ES-I3 (cell line): ENCODE data around the gene TMEM214.

Experiments
- H3K36me3 ChIP-seq: 2 replicates; pipeline ENCODE4 v1.6.1; 2013; ENCODE audit warnings: mild to moderate bottlenecking, low read length, control low read depth, moderate library complexity; ENCODE audit not compliant: insufficient read depth
- H3K4me1 ChIP-seq: 2 replicates; pipeline ENCODE4 v1.6.1; 2013; ENCODE audit warnings: mild to moderate bottlenecking, control low read depth, low read length; ENCODE audit not compliant: insufficient read depth
- H3K9ac ChIP-seq: 2 replicates; pipeline ENCODE4 v1.6.1; 2013; ENCODE audit warnings: low read depth, mild to moderate bottlenecking, low read length, moderate library complexity
- H3K9me3 ChIP-seq: 2 replicates; pipeline ENCODE4 v1.6.1; 2013; ENCODE audit warnings: mild to moderate bottlenecking, low read length, moderate library complexity; ENCODE audit not compliant: control insufficient read depth, insufficient read depth

Gene TMEM214

DNA sequence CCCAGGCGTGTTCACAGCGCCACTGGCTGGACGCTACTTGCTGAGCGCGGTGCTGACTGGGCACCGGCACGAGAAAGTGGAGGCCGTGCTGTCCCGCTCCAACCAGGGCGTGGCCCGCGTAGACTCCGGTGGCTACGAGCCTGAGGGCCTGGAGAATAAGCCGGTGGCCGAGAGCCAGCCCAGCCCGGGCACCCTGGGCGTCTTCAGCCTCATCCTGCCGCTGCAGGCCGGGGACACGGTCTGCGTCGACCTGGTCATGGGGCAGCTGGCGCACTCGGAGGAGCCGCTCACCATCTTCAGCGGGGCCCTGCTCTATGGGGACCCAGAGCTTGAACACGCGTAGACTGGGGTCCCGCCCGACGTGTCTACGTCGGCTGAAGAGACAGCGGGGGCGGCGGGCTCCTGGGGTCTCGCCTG, 52.9 kb downstream of the TMEM214 start:
- no peaks in the 10 kb centered on the region for H3K36me3 ChIP-seq
- peaks cover 4% of the 10 kb centered on the region; the same call in 1 of the 2 replicates for H3K4me1 ChIP-seq
- no peaks in the 10 kb centered on the region for H3K9me3 ChIP-seq
- H3K9ac ChIP-seq, result peak overlapping the region; percentile 85

DNA sequence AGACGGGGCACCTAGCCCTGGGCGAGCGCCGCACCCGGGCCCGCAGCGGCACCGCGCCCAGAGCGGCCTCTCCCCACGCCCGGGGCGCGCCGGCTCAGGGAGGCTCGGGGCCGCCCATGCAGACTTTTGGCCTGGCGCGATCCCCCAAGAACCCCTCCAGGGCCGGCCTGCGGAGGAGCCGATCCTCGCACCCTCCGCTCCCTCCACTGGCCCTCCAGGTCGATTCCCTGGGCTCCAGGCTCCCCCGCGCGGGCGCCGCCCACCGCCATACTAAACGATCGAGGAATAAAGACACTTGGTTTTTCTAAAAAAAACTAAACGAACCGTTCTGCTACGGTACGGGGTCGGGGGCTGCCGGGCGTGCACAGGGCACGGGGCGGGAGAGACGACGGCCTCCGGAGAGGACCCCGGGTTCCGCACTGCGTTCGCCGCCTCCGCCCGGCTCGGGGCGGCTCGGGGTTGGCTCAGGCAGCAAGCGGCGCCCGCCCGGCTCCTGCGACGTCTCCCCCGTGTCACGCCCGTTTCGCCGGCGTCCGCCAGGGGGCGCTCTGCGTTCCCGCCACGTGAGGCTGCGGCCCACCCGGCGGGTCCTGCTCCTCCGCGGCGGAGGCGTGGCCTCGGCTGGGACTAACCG, 53.4 kb downstream of the TMEM214 start:
- Histone ChIP-seq H3K4me1 (peaks cover 4% of the 10 kb centered on the region; the same call in 1 of the 2 replicates), H3K36me3 (no peaks in the 10 kb centered on the region), H3K9me3 (no peaks in the 10 kb centered on the region), H3K9ac (peak overlapping the region; percentile 85)

DNA sequence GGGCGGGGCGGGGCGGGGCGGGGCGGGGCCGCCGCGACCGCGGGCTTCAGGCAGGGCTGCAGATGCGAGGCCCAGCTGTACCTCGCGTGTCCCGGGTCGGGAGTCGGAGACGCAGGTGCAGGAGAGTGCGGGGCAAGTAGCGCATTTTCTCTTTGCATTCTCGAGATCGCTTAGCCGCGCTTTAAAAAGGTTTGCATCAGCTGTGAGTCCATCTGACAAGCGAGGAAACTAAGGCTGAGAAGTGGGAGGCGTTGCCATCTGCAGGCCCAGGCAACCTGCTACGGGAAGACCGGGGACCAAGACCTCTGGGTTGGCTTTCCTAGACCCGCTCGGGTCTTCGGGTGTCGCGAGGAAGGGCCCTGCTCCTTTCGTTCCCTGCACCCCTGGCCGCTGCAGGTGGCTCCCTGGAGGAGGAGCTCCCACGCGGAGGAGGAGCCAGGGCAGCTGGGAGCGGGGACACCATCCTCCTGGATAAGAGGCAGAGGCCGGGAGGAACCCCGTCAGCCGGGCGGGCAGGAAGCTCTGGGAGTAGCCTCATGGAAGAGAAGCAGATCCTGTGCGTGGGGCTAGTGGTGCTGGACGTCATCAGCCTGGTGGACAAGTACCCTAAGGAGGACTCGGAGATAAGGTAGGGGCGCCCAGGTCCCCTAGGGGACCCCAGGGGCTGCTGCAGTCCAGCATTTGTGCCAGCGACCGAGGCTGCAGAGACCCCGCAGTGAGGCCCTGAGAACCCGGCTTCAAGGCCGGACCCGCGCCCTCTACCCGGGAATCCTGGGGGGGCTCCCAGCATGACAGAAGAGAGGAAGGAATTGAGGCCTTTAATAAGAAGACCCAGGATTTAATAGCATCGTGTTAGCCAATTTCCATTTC, 54.2 kb downstream of the TMEM214 start, which contains the start of gene KHK:
TSS of gene KHK (plus strand) at position 49 of the 870 bp plus-strand sequence. CDS start at position 537, 488 bp downstream.
- Histone ChIP-seq H3K36me3 (no peaks in the 10 kb centered on the region), H3K9me3 (no peaks in the 10 kb centered on the region), H3K9ac (peak within 1 kb of the TSS; percentile 85), H3K4me1 (no peaks in the 10 kb centered on the region; the same call in 1 of the 2 replicates)

DNA sequence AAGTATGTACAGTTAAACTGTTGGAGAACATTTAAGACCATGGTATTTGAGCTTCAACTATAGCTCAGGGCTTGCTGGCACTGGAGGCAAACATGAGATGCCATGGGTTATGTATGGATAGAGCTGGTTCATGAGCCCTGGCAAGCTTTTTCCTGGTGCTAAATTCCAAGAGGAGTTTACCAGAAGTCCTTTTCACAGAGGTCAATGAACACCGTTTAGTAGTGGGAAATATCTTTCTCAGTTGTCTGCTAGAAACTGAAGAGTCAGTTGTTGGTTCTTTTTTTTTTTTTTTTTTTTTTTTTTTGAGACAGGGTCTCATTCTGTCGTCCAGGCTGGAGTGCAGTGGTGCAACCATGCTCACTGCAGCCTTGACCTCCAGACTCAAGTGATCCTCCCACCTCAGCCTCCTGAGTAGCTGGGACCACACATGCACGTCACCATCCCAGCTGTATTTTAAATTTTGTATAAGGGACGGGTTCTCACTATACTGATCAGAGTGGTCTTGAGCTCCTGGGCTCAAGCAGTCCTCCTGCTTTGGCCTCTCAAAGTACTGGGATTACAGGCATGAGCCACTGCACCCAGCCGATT, 55.2 kb downstream of the TMEM214 start:
- H3K9ac ChIP-seq, result no peak overlapping the region
- H3K9me3 ChIP-seq, result no peaks in the 10 kb centered on the region
- peaks cover 1% of the 10 kb centered on the region; the same call in 1 of the 2 replicates for H3K4me1 ChIP-seq
- no peaks in the 10 kb centered on the region for H3K36me3 ChIP-seq

DNA sequence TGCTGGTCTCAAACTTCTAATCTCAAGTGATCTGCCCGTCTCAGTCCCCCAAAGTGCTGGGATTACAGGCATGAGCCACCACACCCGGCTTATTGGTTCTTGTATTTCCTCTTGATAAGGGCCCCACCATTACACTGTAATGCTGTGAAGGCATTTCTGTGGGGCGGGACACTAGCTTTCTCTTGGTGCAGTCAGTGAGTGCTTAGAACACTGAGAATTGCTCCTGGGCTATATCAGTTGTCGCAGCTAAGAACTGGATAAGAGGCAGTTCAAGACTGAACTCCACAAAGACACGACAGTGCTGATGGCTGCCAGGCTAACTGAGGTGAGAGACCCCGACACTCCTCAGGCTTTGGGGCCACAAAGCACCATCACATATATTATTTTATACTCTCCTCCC, 55.9 kb downstream of the TMEM214 start:
- H3K9me3 ChIP-seq, result no peaks in the 10 kb centered on the region
- H3K36me3 ChIP-seq, result no peaks in the 10 kb centered on the region
- H3K9ac ChIP-seq, result no peak overlapping the region
- peaks cover 3% of the 10 kb centered on the region; the same call in 1 of the 2 replicates for H3K4me1 ChIP-seq

DNA sequence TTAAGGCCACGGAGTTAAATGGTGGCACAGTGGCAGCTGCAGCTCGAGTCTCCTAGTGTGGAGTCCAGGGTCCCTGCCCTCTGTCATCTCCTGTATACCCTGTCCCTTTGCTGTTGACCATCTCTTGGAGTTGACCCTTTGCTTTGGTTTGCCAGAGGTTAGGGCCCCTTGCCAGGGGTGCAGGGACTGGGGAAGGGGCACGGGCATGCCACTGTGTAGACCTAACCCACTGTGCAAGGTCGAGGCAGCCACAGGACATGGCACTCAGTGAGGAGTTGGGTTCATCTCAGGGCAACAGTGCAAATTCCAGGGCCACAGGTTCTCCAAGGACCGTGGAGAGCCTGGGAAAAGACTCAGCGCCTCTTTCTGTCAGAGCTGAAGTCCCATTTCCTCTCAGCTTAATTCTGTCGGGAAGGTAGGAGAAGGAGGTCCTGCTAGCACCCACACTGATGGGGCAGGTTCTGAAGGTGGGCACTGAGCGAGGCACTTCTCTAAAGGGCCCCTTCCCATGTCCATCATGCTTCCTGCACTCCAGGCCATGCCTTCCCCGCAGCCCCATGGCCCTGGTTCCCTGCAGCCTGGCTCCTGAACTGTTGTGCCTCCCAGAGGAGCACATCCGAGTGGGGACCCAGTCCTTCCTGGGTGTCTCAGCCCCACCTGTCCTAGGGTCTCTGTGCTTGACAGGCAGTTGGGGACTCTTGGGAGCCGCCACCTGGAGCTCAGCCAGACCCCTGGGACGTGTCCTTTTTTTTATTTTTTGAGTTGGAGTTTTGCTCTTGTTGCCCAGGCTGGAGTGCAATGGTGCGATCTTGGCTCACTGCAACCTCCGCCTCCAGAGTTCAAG, 56.6 kb downstream of the TMEM214 start:
- no peak overlapping the region for H3K9ac ChIP-seq
- no peaks in the 10 kb centered on the region for H3K36me3 ChIP-seq
- peaks cover 3% of the 10 kb centered on the region; the same call in 1 of the 2 replicates for H3K4me1 ChIP-seq
- no peaks in the 10 kb centered on the region for H3K9me3 ChIP-seq
